CD4-positive, alpha-beta T cell treated with Interferon alpha-2 for 1 hour (primary cell): ENCODE measurements around the gene HTRA1.

Source experiments
- DNase-seq, 2 donors: peaks; one replicate each; pipeline ENCODE4 v3.0.0-alpha.2; 2020 to 2022

HTRA1 gene

DNA sequence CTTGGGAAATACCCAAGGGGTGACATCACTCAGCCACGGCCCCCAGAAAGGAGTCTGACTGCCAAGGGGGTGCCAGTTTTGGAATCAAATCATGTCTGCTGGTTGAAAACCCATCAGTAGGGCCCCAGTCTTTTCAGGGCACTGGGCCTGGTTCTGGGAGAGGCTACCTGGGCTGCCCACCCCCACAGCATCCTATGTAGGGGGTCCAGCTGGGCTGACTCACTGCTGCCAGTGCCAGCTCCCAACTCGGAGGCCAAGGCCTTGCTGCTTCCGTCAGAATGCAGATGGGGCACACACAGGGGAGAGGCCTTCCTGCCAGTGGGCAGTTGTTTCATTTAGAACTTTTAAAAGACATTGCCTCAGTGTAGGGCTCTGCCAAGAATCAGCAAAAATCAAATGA lies 59.7 kb downstream of the HTRA1 start:
- DNase-seq: no peak

DNA sequence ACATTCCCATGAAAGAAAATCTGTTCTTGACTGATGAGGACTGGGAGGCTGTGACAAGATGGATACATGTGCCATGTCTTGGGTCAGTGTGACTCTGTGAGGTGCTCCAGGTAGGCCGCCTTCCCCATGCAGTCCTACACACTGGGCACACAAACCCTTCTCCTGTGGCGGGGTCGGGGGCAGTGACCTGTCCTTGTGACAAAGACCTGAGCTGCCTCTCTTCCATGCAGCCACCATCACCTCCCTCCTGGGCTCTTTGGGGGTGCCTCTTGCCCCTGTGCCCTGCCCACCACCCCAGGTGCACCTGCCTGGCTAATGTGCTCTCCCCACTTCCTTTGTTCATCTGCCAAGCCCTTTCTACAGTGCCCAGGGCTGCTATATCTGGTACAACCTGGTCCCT lies 63.5 kb downstream of the HTRA1 start:
- no peak for DNase-seq

- peak in 1 of 2 donors; percentile 49 for DNase-seq
Observed at GRCh38 chr10:122525788-122526187, 64.4 kb downstream of the HTRA1 start.

DNA sequence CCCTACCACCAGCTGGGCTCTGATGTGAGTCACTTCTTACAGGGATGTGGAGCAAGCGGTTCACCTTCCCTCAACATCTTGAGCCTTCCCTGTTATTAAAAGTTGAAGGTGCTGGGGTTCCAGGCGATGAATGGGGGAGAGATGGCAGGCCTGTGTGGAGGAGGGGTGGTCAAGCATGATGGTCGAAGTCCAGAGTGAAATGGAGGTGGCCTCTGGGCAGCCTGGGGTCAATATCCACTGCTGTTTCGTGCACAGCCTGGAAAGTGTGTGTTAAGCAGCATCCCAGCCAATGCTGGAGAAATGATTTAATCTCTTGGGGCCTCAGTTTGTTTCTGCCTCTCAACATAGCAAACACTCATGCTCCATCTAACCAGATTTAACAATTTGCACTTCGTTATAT lies 65.5 kb downstream of the HTRA1 start:
- DNase-seq: no peak

GRCh38 chr10:122530177-122530576 lies 68.8 kb downstream of the HTRA1 start:
- no peak for DNase-seq

DNA sequence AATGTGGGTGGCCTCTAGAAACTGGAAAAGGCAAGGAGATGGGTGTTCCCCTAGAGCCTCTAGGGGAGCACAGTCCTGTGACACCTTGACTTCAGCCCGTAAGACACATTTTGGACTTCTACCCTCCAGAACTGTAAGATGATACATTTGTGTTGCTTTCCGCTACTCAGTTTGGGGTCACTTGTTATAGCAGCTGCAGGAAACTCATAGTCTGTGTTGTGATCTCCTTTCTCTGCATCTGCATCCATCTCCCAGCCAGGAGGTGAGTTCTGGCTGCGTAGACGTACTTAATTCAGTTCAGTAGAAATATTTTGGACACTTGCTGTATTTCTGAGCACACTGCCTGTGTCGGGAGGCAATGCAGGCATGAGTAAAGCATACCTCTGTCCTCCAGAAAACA lies 69.9 kb downstream of the HTRA1 start:
- no peak for DNase-seq

- DNase-seq: no peak
Observed at GRCh38 chr10:122531939-122532338, 70.6 kb downstream of the HTRA1 start.

- DNase-seq: no peak
Observed at GRCh38 chr10:122532601-122533296, 71.4 kb downstream of the HTRA1 start.

DNA sequence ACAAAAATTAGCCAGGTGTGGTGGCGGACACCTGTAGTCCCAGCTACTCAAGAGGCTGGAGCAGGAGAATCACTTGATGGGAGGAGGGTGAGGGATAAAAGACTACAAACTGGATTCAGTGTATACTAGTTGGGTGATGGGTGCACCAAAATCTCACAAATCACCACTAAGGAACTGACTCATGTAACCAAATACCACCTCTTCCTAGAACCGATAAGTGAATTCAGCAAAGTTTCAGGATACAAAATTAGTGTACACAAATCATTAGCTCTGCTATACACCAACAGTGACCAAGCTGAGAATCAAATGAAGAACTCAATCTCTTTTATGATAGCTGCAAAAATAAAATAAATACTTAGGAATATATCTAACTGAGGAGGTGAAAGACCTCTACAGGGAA lies 76.2 kb downstream of the HTRA1 start:
- DNase-seq: no peak

DNA sequence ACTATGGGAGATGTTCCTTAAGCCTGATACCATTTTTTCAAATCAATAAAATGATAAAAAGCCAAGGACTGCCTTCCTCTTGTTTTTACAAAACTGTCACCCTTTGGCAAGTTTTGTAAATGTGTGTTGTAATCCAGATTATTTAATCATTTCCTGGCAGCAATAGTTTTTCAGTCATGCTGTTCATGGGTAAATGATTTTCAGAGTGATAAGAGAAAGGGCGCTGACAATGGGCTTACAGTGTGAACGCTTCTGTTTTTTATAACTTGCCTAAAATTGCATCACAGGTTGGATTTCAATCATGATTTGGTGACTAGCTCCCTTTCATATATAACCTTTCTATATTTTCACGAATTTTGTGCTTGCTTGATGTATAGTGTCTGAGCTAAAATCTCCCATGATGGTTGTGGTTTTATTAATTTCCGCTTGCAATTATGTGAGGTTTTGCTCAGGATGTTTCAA lies 80.2 kb downstream of the HTRA1 start:
- DNase-seq: peak in 1 of 2 donors; percentile 38

- DNase-seq: no peak
Observed at GRCh38 chr10:122543676-122544445, 82.5 kb downstream of the HTRA1 start.

- peak; percentile 28 to 49 for DNase-seq
Observed at GRCh38 chr10:122544493-122544892, 83.1 kb downstream of the HTRA1 start.

- no peak for DNase-seq
Observed at GRCh38 chr10:122546242-122546641, 84.9 kb downstream of the HTRA1 start.

- DNase-seq: no peak
Observed at GRCh38 chr10:122548407-122549085, 87.2 kb downstream of the HTRA1 start.

GRCh38 chr10:122549636-122550035 lies 88.3 kb downstream of the HTRA1 start:
- DNase-seq: no peak

DNA sequence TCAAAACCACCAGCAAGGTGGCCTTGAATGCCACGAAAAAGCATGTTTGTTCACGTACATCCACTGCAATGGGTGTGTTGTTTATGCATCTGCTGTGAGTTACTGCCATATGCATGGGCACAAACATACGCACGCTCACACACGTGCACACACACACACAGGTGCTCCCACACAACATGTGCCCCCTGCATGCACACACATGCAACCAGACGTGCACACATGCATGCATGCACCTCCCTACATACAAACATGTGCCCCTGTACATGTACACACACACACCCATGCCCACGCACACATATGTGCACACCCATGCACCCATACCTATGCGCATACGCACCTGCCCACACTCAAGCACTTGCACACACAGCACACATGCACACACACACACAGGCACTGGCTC lies 89.1 kb downstream of the HTRA1 start:
- DNase-seq: no peak

DNA sequence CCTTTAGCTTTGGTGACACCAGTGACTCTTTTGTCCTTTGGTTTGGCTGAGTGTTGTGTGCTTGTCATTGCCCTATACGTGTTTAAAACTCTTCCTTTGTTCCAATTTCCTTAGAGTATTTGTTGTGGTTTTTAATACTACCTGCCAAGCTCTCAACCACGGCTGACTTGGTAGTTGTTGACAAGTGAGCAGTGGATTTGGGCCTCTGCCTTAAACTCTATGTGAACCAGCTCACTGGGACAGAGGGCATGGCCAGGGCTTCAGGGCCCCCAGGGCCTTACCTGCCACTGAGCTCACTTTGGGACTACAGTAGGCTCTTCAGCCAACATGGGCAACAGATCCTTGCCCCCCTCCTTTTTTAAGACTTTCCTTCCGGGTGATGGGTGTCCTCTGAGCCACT lies 89.6 kb downstream of the HTRA1 start:
- peak in 1 of 2 donors; percentile 12 for DNase-seq

DNA sequence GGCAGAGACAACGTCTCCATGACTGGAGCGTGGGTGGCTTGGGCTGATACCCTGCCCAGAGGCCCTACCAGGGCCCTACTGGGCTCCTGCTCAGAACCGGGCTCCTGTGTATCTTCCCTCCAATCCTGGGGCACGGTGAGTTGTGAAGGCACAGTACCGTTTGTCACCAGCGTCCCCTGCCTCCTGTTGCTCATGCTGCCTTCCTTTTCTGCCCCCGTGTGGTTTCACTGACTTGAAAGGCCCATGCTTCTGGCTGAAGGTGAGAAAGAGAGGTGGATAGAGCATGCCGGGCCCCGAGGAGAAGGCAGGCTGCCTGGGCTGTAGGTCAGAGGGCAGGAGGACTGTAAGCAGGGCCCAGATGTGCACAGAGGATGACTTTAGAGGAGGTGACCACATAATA lies 90.1 kb downstream of the HTRA1 start:
- DNase-seq: peak; percentile 27 to 62

GRCh38 chr10:122553341-122553740 lies 92.0 kb downstream of the HTRA1 start:
- no peak for DNase-seq

DNA sequence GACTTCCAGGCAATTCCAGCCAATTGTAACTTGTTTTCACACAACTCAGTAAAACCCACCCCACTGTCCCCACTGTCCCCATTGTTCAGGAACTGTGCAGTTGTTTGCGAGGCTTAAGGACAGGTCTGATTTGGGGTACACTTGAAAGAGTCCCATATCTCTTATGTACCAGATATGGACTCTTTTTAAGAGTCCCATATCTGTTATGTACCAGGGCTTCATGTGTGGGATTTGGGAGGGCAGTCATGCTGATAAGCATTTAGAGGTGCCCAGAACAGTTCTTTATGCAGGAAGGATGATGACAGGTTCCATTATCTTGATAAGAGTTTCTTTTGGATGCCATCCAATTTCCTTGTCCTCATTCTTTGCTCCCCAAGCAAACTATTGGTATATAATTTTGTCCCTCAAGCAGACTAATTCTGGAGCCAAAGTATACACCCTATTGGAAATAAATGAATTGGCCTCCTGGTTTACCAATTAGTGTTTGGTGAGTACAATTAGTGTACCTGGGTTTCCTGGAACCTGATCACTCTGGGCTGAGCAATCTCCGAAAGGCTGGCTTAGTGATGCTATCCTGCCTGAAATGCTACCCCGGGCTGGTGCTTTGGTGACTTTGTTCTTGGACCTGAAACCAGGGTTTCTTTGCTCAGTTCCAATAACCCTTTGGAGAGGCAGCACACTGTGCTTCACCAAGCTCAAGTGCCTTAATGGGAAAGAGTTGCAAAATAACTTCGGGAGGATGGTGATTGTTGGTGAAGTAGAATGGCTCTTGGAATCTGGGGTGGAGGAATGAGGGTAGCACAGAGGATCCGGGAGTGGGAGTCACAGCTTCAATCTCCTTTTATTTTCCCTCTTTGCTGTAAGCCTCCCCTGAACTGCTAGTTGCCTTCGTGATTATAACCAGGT lies 93.0 kb downstream of the HTRA1 start:
- no peak for DNase-seq

DNA sequence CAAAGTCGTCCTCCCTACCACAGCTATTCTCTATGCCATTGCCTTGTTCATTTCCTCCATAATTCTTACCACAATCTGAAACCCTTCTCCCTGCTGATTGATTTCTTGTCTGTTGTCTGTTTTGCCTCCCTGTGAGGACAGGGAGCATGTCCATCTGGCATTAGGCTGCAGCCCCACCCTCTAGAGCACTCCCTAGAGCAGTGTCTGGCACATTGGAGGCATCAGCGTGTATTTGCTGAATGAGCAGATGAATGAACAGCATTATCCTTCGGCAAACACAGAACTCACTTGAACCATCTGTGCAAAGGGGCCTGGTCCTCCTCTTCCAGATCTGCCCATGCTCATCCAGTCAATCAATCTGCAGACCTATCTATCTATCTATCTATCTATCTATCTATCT lies 94.1 kb downstream of the HTRA1 start:
- DNase-seq: no peak

GRCh38 chr10:122557516-122557915 lies 96.2 kb downstream of the HTRA1 start:
- no peak for DNase-seq

GRCh38 chr10:122558452-122558851 lies 97.1 kb downstream of the HTRA1 start:
- peak in 1 of 2 donors; percentile 39 for DNase-seq
